Epithelial cell of proximal tubule (primary cell): Measurements from ENCODE around the gene TM4SF20. TPM values are rescaled to one million over a fixed set of nuclear protein-coding genes. Genes with fewer than 3 reads are reported as not detected.
"Not testable (repeated sequence)": the region's sequence is repeated elsewhere in the genome, so short reads cannot be mapped to it uniquely, and the experiment has no call there.

Source experiments
- DNase-seq: peaks from one replicate; pipeline ENCODE4 v3.0.0-alpha.2; 2011; ENCODE audit warnings: low read depth
- H3K4me3 ChIP-seq: 2 replicates; pipeline ENCODE4 v1.5.1; 2011; ENCODE audit warnings: low read depth, mild to moderate bottlenecking, low read length
- total RNA-seq: library from RNA; depleted of rRNA; stranded (reverse); fragments of >200 nt; gene quantifications from 2 replicates; pipeline ENCODE4 v1.2.3, GENCODE V29; 2015
- TF ChIP-seq, protein P1 (sequence below): conservative IDR thresholded peaks from 2 replicates; pipeline ENCODE4 v1.5.1; 2012; ENCODE audit warnings: low read depth, mild to moderate bottlenecking, low read length

The TM4SF20 gene
- total RNA-seq, 1 donor from 2014 or later = not detected

DNA sequence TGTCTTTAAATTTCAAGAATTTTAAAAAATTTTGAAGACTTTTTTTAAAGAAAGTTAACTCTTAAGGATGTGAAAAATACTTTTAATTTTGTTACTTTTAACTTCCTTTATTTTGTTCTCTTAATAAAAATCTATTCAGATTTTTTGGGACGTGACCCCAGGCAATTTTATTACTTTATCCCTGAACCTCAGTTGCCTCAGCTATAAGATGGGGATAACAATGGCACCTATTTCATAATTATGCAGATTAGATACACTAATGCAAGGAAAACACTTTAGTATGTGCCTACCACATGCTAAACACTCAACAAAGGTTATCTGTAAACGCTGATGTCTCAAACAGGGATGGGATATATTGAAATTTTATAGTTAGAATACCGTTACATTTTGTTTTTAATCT, 10.1 kb upstream of the TM4SF20 start:
- no peak for DNase-seq
- H3K4me3 ChIP-seq = no peak overlapping the region
- TF ChIP-seq, protein P1, sequence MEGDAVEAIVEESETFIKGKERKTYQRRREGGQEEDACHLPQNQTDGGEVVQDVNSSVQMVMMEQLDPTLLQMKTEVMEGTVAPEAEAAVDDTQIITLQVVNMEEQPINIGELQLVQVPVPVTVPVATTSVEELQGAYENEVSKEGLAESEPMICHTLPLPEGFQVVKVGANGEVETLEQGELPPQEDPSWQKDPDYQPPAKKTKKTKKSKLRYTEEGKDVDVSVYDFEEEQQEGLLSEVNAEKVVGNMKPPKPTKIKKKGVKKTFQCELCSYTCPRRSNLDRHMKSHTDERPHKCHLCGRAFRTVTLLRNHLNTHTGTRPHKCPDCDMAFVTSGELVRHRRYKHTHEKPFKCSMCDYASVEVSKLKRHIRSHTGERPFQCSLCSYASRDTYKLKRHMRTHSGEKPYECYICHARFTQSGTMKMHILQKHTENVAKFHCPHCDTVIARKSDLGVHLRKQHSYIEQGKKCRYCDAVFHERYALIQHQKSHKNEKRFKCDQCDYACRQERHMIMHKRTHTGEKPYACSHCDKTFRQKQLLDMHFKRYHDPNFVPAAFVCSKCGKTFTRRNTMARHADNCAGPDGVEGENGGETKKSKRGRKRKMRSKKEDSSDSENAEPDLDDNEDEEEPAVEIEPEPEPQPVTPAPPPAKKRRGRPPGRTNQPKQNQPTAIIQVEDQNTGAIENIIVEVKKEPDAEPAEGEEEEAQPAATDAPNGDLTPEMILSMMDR = no peak

DNA sequence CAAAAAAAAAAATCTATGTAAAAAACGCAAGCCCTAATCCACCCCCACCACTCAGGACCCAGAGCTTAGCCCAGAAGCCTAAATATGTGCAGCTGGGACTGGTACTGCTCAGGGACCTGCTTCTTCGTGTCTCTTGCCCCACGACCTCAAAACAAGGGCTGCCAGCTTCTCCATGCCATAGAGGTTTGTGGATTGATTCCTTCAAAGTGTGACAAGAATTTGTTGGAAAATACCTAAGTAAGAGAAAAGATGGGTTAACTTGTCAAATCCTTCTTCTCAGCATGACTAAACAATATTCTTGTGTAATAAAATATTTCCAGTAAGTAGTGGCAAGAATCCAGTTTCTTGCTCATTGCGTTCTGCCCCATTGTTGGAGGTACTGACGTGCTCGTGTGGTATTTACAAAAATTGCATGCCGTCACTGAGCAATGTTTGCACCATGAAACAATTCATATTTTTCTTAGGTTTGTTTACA, 9.5 kb upstream of the TM4SF20 start:
- TF ChIP-seq, protein P1 = no peak
- H3K4me3 ChIP-seq = no peak overlapping the region
- no peak for DNase-seq

DNA sequence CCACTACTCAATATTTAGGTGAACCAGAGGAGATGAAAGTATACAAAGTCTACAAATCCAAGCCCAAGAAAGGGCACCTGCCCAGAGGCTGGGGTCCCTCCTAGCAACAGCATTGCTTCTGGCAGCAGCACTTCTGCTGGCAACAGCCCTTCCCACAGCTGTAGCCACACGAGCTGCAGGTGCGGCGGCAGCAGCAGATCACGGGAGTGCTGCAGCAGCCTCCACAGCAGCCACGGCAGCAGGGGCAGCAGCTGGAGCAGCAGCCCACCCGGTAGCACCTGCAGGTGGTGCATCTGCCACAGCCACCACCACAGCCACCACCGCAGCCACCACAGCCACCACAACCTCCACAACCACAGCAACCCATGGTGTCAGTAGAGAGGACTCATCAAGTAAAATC, 8.5 kb upstream of the TM4SF20 start, which contains the start of gene SCYGR1:
Gene SCYGR1, minus strand, starts transcription at position 367 of the 400 bp plus-strand sequence. Its CDS starts 0 bp downstream, at position 367.
- not testable (repeated sequence) for H3K4me3 ChIP-seq, DNase-seq

DNA sequence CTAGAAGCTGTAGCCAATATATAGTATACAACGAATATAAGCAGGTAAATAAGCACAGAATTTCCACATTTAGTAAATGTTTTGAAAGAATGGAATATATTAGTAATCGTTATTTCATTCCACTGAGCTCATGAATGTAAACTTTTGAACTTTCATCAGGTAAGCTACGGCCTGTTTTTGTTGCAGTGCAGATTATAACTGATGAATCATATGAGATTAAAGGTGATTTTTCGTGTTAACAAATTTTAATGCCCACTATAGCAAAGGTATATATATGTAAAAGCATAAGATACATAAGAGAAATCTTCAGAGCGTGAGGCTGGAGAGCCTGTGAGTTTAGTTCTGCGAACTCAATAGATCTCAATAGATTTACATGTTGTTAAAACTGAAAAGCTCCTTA, 7.5 kb upstream of the TM4SF20 start:
- H3K4me3 ChIP-seq = no peak overlapping the region
- no peak for DNase-seq
- TF ChIP-seq, protein P1 = no peak

DNA sequence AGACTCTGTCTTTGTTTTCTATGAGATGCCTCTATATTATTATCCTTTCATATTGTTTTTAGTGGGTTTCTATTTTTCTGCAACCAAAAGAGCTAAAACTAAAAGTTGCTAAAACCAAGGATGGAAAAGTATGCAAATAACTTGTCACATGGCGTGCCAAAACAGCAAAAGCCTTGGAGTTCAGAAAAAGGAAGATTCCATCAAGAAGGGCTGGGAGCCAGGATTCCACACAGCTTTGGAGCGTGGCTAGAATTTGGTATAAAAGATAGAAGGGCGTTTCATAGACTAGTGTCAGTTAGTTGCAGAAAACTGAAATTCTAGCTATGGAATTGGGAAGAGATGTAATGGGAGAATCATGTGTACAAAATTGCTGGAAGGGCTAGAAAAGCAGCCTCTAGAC, 4.6 kb upstream of the TM4SF20 start:
- no peak overlapping the region for H3K4me3 ChIP-seq
- TF ChIP-seq, protein P1 = no peak
- DNase-seq = no peak

DNA sequence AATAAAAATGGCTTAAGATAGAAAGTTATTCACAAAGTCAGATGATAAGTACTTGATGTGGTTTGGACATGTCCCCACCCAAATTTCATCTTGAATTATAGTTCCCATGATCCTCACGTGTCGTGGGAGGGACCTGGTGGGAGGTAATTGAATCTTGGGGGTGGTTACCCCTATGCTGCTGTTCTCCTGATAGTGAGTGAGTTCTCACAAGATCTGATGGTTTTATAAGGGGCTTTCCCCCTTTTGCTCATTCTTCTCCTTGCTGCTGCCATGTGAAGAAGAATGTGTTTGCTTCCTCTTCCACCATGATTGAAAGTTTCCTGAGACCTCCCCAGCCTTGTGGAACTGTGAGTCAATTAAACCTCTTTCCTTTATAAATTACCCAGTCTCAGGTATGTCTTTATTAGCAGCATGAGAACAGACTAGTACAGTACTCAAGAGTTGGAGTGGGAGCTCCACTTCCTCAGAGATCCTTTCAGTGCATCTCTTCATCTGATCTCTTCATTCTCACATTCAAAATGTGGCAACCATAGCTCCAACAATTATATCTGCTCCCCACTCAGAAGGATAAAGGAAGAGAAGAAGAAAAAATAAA, 3.2 kb upstream of the TM4SF20 start:
- DNase-seq, H3K4me3 ChIP-seq: not testable (repeated sequence)

DNA sequence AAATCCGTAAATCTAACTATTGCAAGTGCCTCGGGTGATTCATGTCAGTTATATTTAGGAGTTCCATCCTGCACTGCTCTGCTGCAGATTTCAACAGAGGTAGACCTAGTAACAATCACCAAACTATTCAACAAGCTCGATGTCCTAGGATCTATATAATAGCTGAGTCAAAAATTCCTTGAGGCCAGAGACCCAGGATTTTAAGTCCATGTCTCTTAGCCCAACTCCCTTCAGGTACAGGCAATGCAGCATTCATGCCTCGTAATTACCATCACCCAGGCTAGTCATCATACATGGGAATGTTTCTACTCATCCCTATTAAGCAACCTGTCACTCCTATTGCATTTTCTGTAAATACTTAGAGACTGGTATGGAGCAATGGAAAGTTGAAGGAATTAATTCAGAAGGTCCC, 729 bp downstream of the TM4SF20 start:
- TF ChIP-seq, protein P1 = no peak
- H3K4me3 ChIP-seq = no peak overlapping the region
- DNase-seq = no peak
